GM19099 (cell line): ENCODE results near the gene UGT1A9.

Experiments used
- POLR2A ChIP-seq: IDR thresholded peaks from 3 replicates; pipeline ENCODE4 v1.6.1; 2011; ENCODE audit warnings: low read depth; ENCODE audit not compliant: insufficient read length; ENCODE audit errors: extremely low read depth

UGT1A9 gene

DNA sequence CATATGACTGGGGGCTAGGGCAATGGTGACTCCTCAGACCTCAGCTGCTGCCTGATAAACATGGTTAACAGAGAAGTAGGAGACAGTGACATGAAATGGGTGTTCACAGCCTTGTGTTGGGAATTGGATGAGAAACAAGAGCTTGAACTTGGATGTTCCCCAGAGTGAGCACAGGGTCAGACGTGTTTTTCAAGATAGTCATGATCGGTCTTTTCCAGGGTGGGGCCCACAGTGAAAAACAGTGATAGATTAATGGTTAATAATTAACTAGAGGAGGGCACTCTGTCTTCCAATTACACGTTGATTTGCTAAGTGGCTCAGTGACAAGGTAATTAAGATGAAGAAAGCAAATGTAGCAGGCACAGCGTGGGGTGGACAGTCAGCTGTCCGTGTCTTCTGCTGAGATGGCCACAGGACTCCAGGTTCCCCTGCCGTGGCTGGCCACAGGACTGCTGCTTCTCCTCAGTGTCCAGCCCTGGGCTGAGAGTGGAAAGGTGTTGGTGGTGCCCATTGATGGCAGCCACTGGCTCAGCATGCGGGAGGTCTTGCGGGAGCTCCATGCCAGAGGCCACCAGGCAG lies 57.1 kb downstream of the UGT1A9 start, which contains the start of gene UGT1A3:
UGT1A3 (plus strand) TSS at position 320 of the 579 bp plus-strand sequence; CDS start at position 405, 85 bp downstream.
- no peak for TF ChIP-seq POLR2A

GRCh38 chr2:233740870-233741269 lies 69.2 kb downstream of the UGT1A9 start:
- no peak for TF ChIP-seq POLR2A

- no peak for TF ChIP-seq POLR2A
Observed at GRCh38 chr2:233743464-233744259, 72.0 kb downstream of the UGT1A9 start.

GRCh38 chr2:233745073-233745755 lies 73.5 kb downstream of the UGT1A9 start:
- no peak for TF ChIP-seq POLR2A

GRCh38 chr2:233746475-233747282 lies 75.0 kb downstream of the UGT1A9 start:
- TF ChIP-seq POLR2A, result no peak

DNA sequence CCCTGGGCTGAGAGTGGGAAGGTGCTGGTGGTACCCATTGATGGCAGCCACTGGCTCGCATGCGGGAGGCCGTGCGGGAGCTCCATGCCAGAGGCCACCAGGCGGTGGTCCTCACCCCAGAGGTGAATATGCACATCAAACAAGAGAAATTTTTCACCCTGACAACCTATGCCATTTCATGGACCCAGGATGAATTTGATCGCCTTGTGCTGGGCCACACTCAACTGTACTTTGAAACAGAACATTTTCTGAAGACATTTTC lies 75.5 kb downstream of the UGT1A9 start:
- TF ChIP-seq POLR2A, result no peak

- no peak for TF ChIP-seq POLR2A
Observed at GRCh38 chr2:233754872-233755611, 83.3 kb downstream of the UGT1A9 start.

DNA sequence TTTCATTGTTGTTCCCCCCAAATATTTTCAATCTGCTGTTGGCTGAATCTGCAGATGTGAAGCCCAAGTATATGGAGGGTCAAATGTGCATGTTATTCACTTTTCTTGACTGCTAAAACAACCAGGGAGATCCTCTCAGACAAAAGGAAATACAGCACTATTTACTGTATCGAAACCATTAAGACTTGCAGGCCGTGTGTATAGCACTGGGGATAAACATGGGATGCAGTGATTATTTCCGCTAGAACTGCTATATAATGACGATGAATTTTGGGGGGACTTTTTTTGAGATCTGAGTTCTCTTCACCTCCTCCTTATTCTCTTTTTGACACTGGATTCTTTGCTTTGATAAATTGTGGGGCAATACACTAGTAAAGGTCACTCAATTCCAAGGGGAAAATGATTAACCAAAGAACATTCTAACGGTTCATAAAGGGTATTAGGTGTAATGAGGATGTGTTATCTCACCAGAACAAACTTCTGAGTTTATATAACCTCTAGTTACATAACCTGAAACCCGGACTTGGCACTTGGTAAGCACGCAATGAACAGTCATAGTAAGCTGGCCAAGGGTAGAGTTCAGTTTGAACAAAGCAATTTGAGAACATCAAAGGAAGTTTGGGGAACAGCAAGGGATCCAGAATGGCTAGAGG lies 84.9 kb downstream of the UGT1A9 start:
- TF ChIP-seq POLR2A, result no peak

- TF ChIP-seq POLR2A, result no peak
Observed at GRCh38 chr2:233758141-233758540, 86.4 kb downstream of the UGT1A9 start.

- TF ChIP-seq POLR2A, result no peak
Observed at GRCh38 chr2:233758849-233759248, 87.2 kb downstream of the UGT1A9 start.

- no peak for TF ChIP-seq POLR2A
Observed at GRCh38 chr2:233760043-233760442, 88.3 kb downstream of the UGT1A9 start, which contains the start of gene UGT1A1. Gene UGT1A1 (plus strand): TSS chr2:233760270. CDS start chr2:233760288, 18 bp downstream.

DNA sequence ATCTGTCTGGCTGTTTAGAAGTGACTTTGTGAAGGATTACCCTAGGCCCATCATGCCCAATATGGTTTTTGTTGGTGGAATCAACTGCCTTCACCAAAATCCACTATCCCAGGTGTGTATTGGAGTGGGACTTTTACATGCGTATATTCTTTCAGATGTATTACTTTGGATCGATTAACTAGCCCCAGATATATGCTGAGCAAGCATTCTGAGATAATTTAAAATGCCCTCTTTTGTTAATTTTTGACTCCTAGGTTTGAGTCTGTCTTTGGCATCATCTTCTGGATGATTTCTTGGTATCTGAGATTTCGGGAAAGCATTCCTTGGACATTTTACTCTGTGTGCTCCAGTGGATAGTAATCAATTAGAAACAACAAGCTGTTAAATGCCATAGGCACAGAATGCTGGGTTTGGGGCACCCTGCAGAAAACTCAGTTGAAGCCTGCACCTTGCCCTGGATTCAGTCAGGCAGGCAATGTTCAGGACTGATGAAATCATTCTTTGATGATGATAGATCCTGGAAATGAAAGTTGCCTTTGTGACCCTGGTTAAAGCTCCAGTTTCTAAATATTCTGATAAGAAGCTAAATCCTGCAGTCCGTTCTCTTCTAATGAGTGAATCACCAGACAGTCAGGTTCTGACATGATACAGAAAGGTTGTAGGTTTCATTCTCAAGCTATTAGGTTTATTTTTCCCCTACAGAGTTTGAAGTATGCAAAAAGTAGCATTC lies 89.5 kb downstream of the UGT1A9 start:
- TF ChIP-seq POLR2A, result no peak

- no peak for TF ChIP-seq POLR2A
Observed at GRCh38 chr2:233764264-233764663, 92.6 kb downstream of the UGT1A9 start.

GRCh38 chr2:233764761-233765160 lies 93.1 kb downstream of the UGT1A9 start:
- no peak for TF ChIP-seq POLR2A

GRCh38 chr2:233766416-233766815 lies 94.7 kb downstream of the UGT1A9 start:
- TF ChIP-seq POLR2A, result no peak
